ENCODE measurements around the gene RLN1. TPM values are rescaled to one million over a fixed set of nuclear protein-coding genes. Genes with fewer than 3 reads are reported as not detected.

RLN1 gene
- total RNA-seq, 2 donors from 2014 or later, result 0.95 to 1.6 TPM

GRCh38 chr9:5301544-5301943, 38.1 kb downstream of the RLN1 start:
- Mint-ChIP-seq H3K36me3 (ENCODE audit: low read depth) (no peaks in the 10 kb centered on the region), H3K9me3 (no peaks in the 10 kb centered on the region), H3K27me3 (no peaks in the 10 kb centered on the region), H3K4me1 (peaks cover 10% of the 10 kb centered on the region), H3K27ac (peak overlapping the region; percentile 65), H3K4me3 (peak overlapping the region; percentile 58)
- ATAC-seq (replicated peaks), result no peak

GRCh38 chr9:5292141-5292540, 47.5 kb downstream of the RLN1 start:
- Mint-ChIP-seq H3K36me3 (ENCODE audit: low read depth) (no peaks in the 10 kb centered on the region), H3K27ac (no peak overlapping the region), H3K4me1 (no peaks in the 10 kb centered on the region), H3K27me3 (peaks cover 3% of the 10 kb centered on the region), H3K4me3 (no peak overlapping the region), H3K9me3 (peaks cover 24% of the 10 kb centered on the region)
- no peak for ATAC-seq (replicated peaks)

- peaks cover 3% of the 10 kb centered on the region for H3K27me3 Mint-ChIP-seq
- H3K36me3 Mint-ChIP-seq (ENCODE audit: low read depth), result no peaks in the 10 kb centered on the region
- H3K27ac Mint-ChIP-seq, result no peak overlapping the region
- ATAC-seq (replicated peaks), result no peak
- peaks cover 9% of the 10 kb centered on the region for H3K9me3 Mint-ChIP-seq
- H3K4me1 Mint-ChIP-seq, result no peaks in the 10 kb centered on the region
- no peak overlapping the region for H3K4me3 Mint-ChIP-seq
Observed at GRCh38 chr9:5288591-5288990, 51.1 kb downstream of the RLN1 start.

- peaks cover 9% of the 10 kb centered on the region for H3K9me3 Mint-ChIP-seq
- H3K36me3 Mint-ChIP-seq (ENCODE audit: low read depth), result no peaks in the 10 kb centered on the region
- H3K4me3 Mint-ChIP-seq, result no peak overlapping the region
- no peaks in the 10 kb centered on the region for H3K4me1 Mint-ChIP-seq
- H3K27ac Mint-ChIP-seq, result no peak overlapping the region
- peaks cover 3% of the 10 kb centered on the region for H3K27me3 Mint-ChIP-seq
- ATAC-seq (replicated peaks), result no peak
Observed at GRCh38 chr9:5286262-5286661, 53.4 kb downstream of the RLN1 start.

Other genes starting within 250 kb of the RLN1 start
- gene INSL6, start 154.2 kb downstream of the RLN1 start, total RNA-seq, result not detected
- gene INSL4, start 108.5 kb downstream of the RLN1 start, total RNA-seq, result not detected
- 1 to 10 TPM; 2.9 TPM for gene RLN2, start 35.2 kb downstream of the RLN1 start, total RNA-seq
- gene PLGRKT, start 98.0 kb upstream of the RLN1 start, total RNA-seq, result 10 to 100 TPM; 25.8 to 26.3 TPM
- 10 to 100 TPM; 35.2 to 42.2 TPM for gene CD274, start 110.7 kb upstream of the RLN1 start, total RNA-seq
- 1 to 10 TPM; 1.2 to 1.5 TPM for gene PDCD1LG2, start 170.7 kb upstream of the RLN1 start, total RNA-seq

All from activated T-helper 17 cell treated with anti-CD3 and anti-CD28 coated beads, Interleukin-2, amount 50 U/mL, for 72 hours (primary cell).